Osteocyte (in vitro differentiated cells): ENCODE data around the gene ENO1. TPM values are rescaled to one million over a fixed set of nuclear protein-coding genes. Genes with fewer than 3 reads are reported as not detected.

Source experiments
- DNase-seq: peaks from one replicate; pipeline ENCODE4 v3.0.0; 2021; ENCODE audit warnings: mixed read lengths; ENCODE audit not compliant: unreplicated experiment; ENCODE audit errors: extremely low spot score
- H3K27ac Mint-ChIP-seq: one replicate; pipeline ENCODE4 v1.8.0; 2021; ENCODE audit warnings: mild to moderate bottlenecking, mixed read lengths; ENCODE audit not compliant: unreplicated experiment
- H3K27me3 Mint-ChIP-seq: one replicate; pipeline ENCODE4 v1.8.0; 2021; ENCODE audit warnings: mixed read lengths; ENCODE audit not compliant: unreplicated experiment
- H3K36me3 Mint-ChIP-seq: one replicate; pipeline ENCODE4 v1.8.0; 2021; ENCODE audit warnings: mixed read lengths; ENCODE audit not compliant: unreplicated experiment
- H3K4me1 Mint-ChIP-seq: one replicate; pipeline ENCODE4 v1.8.0; 2021; ENCODE audit warnings: mixed read lengths; ENCODE audit not compliant: unreplicated experiment
- H3K4me3 Mint-ChIP-seq: one replicate; pipeline ENCODE4 v1.8.0; 2021; ENCODE audit warnings: mild to moderate bottlenecking, moderate library complexity, mixed read lengths; ENCODE audit not compliant: unreplicated experiment
- H3K9me3 Mint-ChIP-seq: one replicate; pipeline ENCODE4 v1.8.0; 2021; ENCODE audit warnings: mixed read lengths; ENCODE audit not compliant: unreplicated experiment
- CTCF ChIP-seq: fragments of 200-600 bp; sonication (generic); IDR thresholded peaks from 2 replicates; pipeline ENCODE4 v1.5.0; 2021; ENCODE audit warnings: antibody characterized with exemption, mild to moderate bottlenecking, moderate library complexity
- microRNA-seq: library from miRNA; unstranded; fragments of <30 nt; microRNA quantifications from one replicate; pipeline ENCODE4 v1.1.0, GENCODE V29; 2020; ENCODE audit not compliant: unreplicated experiment
- total RNA-seq: library from RNA; stranded (reverse); gene quantifications from 2 replicates; pipeline ENCODE4 v1.2.1, GENCODE V29; 2021

ENO1 gene
- total RNA-seq, 1 donor from 2014 or later: 744 TPM

DNA sequence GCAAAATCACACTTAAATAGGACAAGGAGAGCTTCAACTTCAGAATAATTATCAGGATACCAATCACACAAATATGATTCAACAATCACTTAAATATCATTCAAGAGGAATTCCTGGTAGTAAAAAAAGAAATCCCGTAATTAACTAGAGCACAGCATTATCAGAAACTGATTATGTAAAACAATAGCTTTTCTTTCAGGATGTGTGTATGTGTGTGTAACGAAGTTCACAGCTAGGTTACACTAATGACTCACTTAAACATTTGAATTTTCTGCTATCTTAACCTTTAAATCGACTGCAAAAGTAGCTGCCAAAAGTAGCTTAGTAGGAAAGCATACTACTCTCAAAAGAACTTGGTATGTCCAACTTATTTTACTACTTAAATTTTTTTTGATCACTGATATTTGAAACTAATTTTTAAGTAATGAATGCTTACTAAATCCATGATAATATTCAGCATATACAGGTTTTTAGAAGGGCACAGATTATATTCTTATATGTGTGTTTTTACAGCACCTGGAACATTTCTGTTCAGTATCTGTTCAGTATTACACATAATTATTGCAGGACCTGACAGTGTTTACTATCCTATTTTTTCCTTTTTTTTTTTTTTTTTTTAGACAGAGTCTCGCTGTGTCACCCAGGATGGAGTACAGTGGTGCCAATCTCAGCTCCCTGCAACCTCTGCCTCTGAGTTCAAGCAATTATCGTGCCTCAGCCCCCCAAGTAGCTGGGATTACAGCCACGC is 65.3 kb downstream of the ENO1 start:
- TF ChIP-seq CTCF: no peak
- Mint-ChIP-seq H3K4me3 (no peak overlapping the region), H3K27ac (no peak overlapping the region), H3K4me1 (peaks cover 44% of the 10 kb centered on the region), H3K27me3 (no peaks in the 10 kb centered on the region), H3K36me3 (no peaks in the 10 kb centered on the region), H3K9me3 (no peaks in the 10 kb centered on the region)
- DNase-seq: no peak

GRCh38 chr1:8812081-8812480 is 66.4 kb downstream of the ENO1 start:
- peaks cover 45% of the 10 kb centered on the region for H3K4me1 Mint-ChIP-seq

More at GRCh38 chr1:8812081-8812480, 66.4 kb downstream of the ENO1 start:
- no peak overlapping the region for H3K4me3 Mint-ChIP-seq
- no peaks in the 10 kb centered on the region for H3K9me3 Mint-ChIP-seq
- no peaks in the 10 kb centered on the region for H3K27me3 Mint-ChIP-seq
- TF ChIP-seq CTCF: no peak
- DNase-seq: no peak
- no peak overlapping the region for H3K27ac Mint-ChIP-seq
- H3K36me3 Mint-ChIP-seq: no peaks in the 10 kb centered on the region

Small RNA genes lying within 50 kb of the gene (microRNA-seq; reads per million reads assigned to microRNA genes)
- gene MIR6728: not detected

Other genes with a start within 250 kb of the ENO1 start
- 76.8 and 79.7 TPM in 2 replicates for gene RERE, start 61.0 kb downstream of the ENO1 start, total RNA-seq
- gene CA6, start 67.2 kb upstream of the ENO1 start, total RNA-seq: not detected in 2 replicates
- not detected in 2 replicates for gene SLC2A7, start 147.7 kb upstream of the ENO1 start, total RNA-seq
- gene SLC2A5, start 190.9 kb upstream of the ENO1 start, total RNA-seq: 0.39 TPM in 1 of 2 replicates, not detected in the other